HG03571 (cell line): Measurements from ENCODE around the gene C10orf90.
"Not testable (repeated sequence)": the region's sequence is repeated elsewhere in the genome, so short reads cannot be mapped to it uniquely, and the experiment has no call there.

Experiments used
- ATAC-seq: cut with Tn5 transposase; IDR thresholded peaks from one replicate; pipeline ENCODE4 v1.9.1; 2021; ENCODE audit not compliant: unreplicated experiment

Gene C10orf90

DNA sequence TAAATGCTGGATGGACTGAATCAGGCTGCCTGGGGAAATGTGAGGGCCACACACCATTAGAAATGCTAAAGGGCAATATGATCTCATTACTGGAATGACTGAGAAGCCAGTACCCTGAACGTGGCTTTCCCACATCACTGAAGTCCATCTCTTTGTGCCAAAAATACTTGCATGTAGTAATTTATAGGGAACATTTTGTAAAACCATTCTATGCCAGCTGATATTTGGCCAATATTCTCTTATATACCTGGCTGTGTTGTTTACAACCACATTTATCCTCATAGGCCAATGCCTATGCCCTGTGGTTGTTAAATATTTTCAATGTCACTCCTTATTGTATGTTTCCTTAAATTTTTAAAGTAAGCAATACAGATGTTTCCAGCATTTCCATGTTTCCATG lies 111.6 kb downstream of the C10orf90 start:
- no peak for ATAC-seq

GRCh38 chr10:126551202-126551601 lies 119.3 kb downstream of the C10orf90 start:
- ATAC-seq: no peak

- ATAC-seq: not testable (repeated sequence)
Measured at GRCh38 chr10:126550586-126550985, 119.9 kb downstream of the C10orf90 start.

DNA sequence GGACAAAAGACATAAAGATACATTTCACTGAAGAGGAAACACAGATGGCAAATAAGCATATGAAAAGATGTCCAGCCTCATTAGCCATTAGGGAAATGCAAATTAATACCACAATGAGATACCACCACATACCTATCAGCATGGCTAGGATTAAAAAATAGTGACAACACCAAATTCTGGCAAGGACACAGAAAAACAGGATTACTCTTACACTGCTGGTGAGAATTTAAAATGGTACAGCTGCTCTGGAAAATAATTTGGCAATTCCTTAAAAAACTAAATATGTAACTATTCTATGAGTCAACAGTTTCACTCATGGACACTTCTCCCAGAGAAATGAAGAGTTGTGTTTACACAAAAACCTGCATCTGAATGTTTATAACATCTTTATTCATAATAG lies 121.1 kb downstream of the C10orf90 start:
- ATAC-seq: no peak

DNA sequence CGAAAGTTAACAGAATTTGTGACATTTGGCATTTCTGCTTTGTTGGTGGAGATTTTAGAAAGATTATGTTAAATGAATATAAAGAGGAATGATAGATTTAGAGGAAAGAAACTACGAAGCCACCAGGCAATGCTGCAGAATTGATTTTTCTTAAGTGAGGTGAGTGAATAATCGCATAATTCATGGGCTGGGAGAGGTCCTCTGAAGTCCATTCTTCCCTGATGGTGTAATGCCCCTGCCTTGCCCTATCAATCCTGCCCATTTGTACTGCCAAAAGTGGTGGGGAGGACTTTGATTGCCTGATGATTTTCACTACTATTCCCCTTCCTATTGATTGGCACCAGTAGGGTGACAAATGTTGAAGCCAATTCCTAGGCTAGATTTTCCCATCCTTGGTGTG lies 125.9 kb downstream of the C10orf90 start:
- ATAC-seq: no peak

- no peak for ATAC-seq
Measured at GRCh38 chr10:126538439-126539135, 131.9 kb downstream of the C10orf90 start.

DNA sequence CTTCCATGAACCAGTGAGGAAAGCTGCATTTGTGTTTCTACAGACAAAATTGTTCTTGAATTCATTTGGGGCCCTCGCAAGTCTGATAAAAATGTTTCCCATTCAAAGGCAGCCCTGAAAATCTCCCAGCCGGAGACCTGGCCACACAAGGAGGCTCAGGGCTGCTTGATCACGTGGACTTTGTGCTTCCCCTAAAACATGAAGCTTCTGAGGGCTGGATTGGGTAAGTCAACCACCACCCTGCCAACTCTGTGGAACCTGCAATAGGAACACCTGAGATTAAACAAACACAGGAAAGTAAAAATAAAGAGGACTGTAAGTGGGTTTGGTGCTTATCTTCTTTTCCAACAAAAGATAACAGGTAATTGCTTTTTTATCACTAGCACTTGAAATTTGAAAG lies 133.8 kb downstream of the C10orf90 start:
- no peak for ATAC-seq

- ATAC-seq: no peak
Measured at GRCh38 chr10:126536148-126536547, 134.3 kb downstream of the C10orf90 start.

DNA sequence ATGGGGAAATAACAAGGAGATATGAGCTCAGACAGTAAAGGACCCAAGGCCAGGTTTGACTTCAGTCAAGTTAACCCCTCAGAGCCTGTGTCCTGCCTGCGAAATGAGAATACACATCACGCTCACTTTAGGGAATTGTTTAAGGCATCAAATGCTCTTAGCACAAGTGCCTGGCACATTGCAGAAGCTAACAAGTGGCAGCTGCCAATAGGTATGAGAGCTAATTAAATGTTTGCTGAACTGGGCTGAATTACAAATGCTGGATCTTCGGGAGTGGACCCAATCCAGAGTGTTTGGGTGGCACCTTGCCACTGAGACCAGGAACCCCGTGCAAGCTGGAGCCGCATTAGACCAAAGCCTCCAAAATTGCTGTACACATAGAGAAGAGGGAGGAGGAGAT lies 136.8 kb downstream of the C10orf90 start:
- no peak for ATAC-seq

- no peak for ATAC-seq
Measured at GRCh38 chr10:126528315-126528835, 142.1 kb downstream of the C10orf90 start.

- no peak for ATAC-seq
Measured at GRCh38 chr10:126527645-126528314, 142.7 kb downstream of the C10orf90 start.

- ATAC-seq: no peak
Measured at GRCh38 chr10:126525326-126525725, 145.2 kb downstream of the C10orf90 start.

DNA sequence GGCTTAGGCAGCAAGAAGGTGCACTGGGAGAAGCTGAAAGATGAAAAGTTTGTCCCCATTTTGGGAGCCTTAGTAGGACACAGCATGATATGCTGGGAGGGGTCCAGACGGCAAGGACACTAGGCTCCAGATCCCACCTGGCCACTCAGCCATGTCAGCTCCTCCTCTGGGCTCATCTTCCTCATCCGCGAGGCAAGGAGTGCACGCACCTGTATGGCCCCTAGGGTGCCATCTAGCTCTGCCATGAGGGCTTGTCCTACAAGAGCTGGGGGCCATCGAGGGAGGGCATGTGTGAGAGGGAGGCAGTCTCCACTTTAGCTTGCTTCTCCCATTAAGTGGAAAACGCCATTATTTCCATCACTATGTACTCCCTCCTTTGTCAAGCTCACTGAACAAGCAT lies 146.0 kb downstream of the C10orf90 start:
- no peak for ATAC-seq

GRCh38 chr10:126523071-126523470 lies 147.4 kb downstream of the C10orf90 start:
- ATAC-seq: no peak

GRCh38 chr10:126521399-126521798 lies 149.1 kb downstream of the C10orf90 start:
- no peak for ATAC-seq

DNA sequence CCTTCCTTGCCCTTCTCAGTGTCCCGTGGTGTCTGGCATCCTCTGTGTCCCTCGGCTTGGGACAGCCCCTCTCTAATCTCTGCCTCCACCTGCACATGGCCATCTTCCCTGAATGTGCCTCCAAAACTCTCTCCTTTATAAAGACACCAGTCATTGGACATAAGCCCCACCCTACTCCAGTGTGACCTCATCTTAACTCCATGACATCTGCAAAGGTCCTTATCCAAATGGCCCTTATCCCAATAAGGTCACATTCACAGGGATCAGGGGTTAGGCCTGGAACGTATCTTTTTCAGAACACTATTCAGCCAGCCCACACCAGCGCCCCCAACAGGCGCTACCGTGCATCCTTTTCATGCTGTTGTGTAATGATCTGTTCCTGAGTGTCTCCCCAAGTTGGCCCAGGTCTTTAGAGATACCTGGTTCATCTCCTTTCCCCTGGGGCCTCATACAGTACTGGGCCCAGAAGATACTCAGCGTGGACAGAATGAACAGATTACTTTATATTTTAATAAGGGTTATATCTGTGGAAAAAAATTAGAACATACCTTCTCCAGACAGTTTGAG lies 149.7 kb downstream of the C10orf90 start:
- ATAC-seq: no peak

DNA sequence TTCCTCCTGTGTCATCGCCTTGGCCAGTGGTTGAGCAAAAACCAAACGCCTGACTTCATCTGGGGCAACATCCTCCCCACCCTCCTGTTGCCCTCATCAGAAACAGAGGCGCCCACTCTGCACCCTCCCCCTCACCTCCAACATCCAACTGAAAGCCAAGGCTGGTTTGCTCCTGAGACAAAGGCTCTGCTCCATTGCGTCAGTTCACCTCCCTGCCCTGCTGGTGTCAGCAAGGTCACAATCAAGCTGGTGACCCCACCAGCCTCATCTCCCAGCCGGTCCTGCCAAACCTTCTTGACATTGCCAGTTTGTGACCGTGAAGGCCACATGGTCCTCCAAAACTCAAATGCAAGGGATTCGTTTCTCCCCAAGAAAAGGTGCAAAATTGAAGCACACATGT lies 150.5 kb downstream of the C10orf90 start:
- no peak for ATAC-seq

DNA sequence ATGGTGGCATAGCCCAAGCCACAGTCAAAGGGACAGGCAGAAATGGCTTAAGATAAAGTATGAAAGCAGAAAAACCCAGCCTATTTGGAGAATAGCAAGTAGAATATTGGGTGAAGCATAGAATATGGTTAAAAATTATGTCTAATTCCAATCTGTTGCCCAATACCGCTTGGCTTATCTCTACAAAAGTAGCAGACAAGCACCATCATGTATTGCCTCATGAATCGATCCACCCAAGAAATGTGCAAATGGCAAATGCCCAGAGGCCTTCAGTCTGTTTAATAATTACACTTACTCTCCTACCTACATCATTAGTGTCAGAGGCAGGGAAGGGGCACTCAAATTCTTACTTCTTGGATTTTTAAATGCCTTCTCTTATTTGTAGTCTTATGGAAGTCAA lies 151.3 kb downstream of the C10orf90 start:
- no peak for ATAC-seq

- no peak for ATAC-seq
Measured at GRCh38 chr10:126518218-126519080, 152.0 kb downstream of the C10orf90 start.

GRCh38 chr10:126516515-126516914 lies 154.0 kb downstream of the C10orf90 start:
- ATAC-seq: no peak

DNA sequence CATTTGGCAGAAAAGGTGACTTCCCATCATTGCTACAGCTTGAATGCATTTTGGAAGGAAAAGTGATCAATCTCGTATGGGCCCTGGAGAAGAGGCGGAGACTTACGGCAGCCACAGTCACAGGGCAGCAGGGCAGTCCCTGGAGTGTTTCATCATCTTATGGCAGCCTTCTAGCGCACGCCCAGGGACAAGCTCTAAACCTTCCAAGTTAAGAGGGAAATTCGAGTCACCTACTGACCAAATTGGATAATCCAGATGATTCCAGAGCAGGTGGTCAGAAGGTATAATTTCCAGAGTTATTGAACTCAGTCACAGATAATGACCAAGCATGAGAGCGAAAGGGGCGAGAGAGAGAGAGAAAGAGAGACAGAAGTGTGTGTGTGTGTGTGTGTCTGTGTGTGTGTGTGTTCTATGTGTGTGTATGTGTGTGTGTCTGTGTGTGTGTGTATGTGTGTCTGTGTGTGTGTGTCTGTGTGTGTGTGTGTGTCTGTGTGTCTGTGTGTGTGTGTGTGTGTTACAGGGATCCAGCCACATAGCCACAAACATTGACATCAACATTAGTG lies 158.5 kb downstream of the C10orf90 start:
- ATAC-seq: no peak
